Right lobe of liver (tissue), 4 donors: ENCODE measurements around the gene VCPKMT.

Source experiments
- CTCF ChIP-seq, 4 donors: fragments of 200-600 bp in 3 of 4; fragments of 450-650 bp in 1 of 4; IDR thresholded peaks; one replicate each; pipeline versions ENCODE4 v1.5.1 to v1.8.0; 2016 to 2022; ENCODE audit warnings: antibody characterized with exemption in 4 of 4, mild to moderate bottlenecking in 2 of 4
- POLR2A ChIP-seq: fragments of 450-650 bp; IDR thresholded peaks from one replicate; pipeline ENCODE4 v1.6.1; 2017; ENCODE audit warnings: antibody characterized with exemption, mild to moderate bottlenecking
- donor health status: DM: no; HTN: no; CAD: no.
- donor health status: DM: no; HTN: no; CAD: no.
- donor health status: DM: no; HTN: yes; CAD: no.

GRCh38 chr14:50100805-50101204 is 15.6 kb downstream of the VCPKMT start:
- TF ChIP-seq CTCF (IDR thresholded peaks at IDR 0.05) (no peak), POLR2A (no peak)
